HG03521 (cell line): ENCODE measurements around the gene MYORG.

ENCODE experiments used
- ATAC-seq: cut with Tn5 transposase; IDR thresholded peaks from one replicate; pipeline ENCODE4 v1.9.1; 2021; ENCODE audit warnings: mild to moderate bottlenecking, moderate library complexity; ENCODE audit not compliant: unreplicated experiment

MYORG gene

GRCh38 chr9:34335376-34335775 lies 41.3 kb downstream of the MYORG start:
- ATAC-seq: no peak

- ATAC-seq: no peak
Observed at GRCh38 chr9:34334916-34335315, 41.8 kb downstream of the MYORG start.

GRCh38 chr9:34334337-34334824 lies 42.3 kb downstream of the MYORG start:
- no peak for ATAC-seq

GRCh38 chr9:34333836-34334235 lies 42.9 kb downstream of the MYORG start:
- no peak for ATAC-seq

DNA sequence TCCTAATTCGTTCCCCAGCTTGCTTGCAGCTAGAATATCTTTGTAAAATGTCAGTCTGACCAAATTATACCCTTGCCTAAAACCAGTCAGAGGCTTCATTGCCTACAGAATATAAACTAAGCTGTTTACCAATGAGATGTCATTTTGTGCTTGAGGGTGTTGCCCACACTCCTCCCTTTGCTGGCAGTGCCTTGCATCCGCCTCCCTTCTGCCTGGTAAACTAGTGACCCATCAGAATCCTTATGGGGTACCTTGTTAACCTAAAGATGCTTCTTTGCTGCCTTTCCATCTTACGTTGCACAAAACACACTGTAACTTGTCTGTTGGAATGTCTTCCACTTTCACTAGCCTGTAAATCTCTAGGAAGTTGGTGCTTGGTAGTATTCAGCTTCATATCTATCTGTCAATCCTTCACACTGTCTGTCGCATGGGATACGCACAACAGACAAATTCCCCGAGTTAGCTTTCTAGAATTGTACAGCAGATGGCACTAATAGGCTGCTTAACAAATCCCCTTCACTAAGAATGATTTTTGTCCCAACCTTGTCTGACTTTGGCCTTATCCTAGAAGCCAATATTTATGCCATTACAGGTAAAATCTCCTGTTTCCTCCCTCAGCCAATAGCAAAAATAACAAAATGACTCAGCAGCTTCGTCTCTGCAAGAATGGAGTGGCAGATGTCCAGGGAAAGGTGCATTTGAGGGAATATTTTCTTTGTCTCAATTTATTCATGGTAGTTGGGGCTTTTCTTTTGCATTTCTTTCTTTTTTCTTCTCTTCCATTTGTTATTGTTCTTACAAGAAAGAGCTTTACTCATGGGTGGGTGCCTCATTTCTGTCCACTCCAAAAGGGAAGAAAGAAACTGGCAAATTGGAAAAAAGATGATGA lies 44.4 kb downstream of the MYORG start:
- ATAC-seq: no peak

GRCh38 chr9:34331196-34331595 lies 45.5 kb downstream of the MYORG start:
- no peak for ATAC-seq

GRCh38 chr9:34328987-34329832 lies 47.5 kb downstream of the MYORG start, which contains the start of the genes KIF24 and NUDT2:
KIF24 (minus strand) TSS chr9:34329268; CDS start chr9:34311346, 17,922 bp downstream.
NUDT2 (plus strand) TSS chr9:34329569; CDS start chr9:34339040, 9,471 bp downstream.
- peak; percentile 93 for ATAC-seq

- no peak for ATAC-seq
Observed at GRCh38 chr9:34328500-34328986, 48.2 kb downstream of the MYORG start.

GRCh38 chr9:34326690-34327089 lies 50.0 kb downstream of the MYORG start:
- no peak for ATAC-seq

- ATAC-seq: no peak
Observed at GRCh38 chr9:34322899-34323591, 53.7 kb downstream of the MYORG start.

- ATAC-seq: no peak
Observed at GRCh38 chr9:34321451-34321850, 55.2 kb downstream of the MYORG start.

DNA sequence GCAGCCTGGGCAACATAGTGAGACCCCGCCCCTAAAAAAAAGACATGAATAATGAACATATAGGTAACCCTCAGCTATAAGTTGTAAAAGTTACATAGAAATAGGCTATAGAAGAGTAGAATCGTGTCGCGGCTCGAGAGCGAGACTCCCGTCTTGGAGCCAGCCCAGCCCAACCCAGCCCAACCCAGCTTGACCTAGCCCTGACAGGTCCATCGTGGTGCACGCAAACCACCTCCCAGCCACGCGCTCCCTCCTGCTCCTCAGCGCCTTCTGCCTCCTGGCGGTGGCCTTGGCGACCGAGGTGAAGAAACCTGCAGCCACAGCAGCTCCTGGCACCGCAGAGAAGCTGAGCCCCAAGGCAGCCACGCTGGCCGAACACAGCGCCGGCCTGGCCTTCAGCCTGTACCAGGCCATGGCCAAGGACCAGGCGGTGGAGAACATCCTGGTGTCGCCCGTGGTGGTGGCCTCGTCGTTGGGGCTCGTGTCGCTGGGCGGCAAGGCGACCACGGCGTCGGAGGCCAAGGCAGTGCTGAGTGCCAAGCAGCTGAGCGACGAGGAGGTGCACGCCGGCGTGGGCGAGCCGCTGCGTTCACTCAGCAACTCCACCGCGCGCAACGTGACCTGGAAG lies 58.4 kb downstream of the MYORG start:
- ATAC-seq: no peak

- ATAC-seq: no peak
Observed at GRCh38 chr9:34317436-34317835, 59.3 kb downstream of the MYORG start.
